NCI-H1417 (cell line): ENCODE measurements around the gene SP2.

ENCODE experiments used
- DNase-seq, 3 experiments: peaks; one replicate each; lab custom pipeline; 2025; lab: John Stamatoyannopoulos, UW

SP2 gene

GRCh38 chr17:47889734-47890529 lies 6.1 kb upstream of the SP2 start:
- peak; percentile 67 to 91 (median 84) for DNase-seq

DNA sequence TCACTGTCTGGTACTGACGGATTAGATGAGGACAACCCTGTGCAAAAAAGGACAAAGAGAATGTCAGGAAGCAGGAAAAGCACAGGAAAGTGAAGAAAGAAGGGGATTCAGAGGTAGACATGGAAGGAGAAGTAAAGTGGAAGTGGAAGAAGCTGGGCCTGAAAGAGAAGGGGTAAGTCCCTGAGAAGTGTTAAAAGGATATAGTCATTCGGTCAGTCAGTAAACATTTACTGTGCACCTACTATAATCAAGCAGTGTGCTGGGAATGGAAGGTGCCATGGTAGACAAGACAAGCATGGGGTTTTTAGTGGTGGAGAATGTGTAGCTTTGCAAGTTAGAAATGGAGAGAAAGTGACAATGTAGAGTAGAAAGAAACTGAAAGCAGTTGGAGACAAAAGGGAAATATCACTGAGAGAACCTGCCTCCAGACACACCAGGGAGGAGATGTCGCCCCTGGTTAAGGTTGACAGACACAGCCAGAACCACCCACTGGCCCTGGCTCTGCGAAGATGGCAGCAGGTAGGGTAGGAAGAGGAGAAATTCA lies 4.4 kb upstream of the SP2 start:
- no peak for DNase-seq

GRCh38 chr17:47894498-47895346 lies 1.3 kb upstream of the SP2 start:
- DNase-seq = no peak

DNA sequence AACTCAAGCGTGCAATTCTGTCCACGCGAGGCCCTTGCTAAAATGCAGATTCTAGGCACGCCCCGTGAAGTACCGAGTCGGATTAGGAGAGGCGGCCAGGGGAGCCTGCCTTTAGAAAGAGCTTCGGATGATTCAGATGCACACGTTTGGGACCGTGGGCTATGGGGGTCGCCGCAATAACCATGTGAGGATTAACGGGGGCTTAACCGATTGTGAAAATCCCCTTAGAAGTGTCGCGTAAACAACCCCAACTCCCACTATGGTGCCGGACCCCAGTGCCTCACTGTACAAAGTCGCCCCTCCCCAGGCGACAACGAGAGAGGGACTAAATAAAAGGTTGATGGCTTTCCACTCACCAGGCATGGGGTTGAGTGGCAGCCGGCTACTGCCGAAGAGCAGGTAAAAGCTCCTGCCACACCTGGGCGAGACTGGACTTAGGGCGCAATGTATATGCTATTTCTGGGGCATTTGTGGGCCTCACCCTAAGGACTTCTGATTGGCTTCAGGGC lies 635 bp upstream of the SP2 start:
- DNase-seq = peak in 1 of 3 experiments; percentile 21

- peak in 1 of 3 experiments; percentile 46 for DNase-seq
These were observed 845 bp downstream of the SP2 start for GRCh38 chr17:47896672-47897490.

GRCh38 chr17:47897561-47897960 lies 1.5 kb downstream of the SP2 start:
- no peak for DNase-seq

DNA sequence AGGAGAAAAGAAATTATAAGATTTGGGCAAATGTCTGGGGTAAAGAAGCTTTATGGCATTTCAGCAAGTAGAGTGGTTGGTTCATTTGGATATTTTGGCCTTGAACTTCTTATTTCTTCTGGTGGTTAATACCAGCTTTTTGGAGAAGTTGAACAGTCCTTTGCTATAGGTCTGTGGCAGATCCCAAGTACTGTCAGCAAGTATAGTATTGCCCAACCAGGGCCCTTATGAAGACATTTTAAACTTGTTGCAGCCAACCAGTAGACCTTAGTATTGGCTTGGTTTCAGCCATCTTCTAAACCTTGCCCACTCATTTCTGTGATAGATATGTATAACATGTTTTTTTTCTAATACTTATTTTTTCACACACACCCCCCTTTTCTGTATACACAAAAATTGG lies 2.2 kb downstream of the SP2 start:
- no peak for DNase-seq

- DNase-seq = no peak
These were observed 3.6 kb downstream of the SP2 start for GRCh38 chr17:47899643-47900042.

- DNase-seq = no peak
These were observed 5.4 kb downstream of the SP2 start for GRCh38 chr17:47901423-47901822.

- DNase-seq = no peak
These were observed 6.2 kb downstream of the SP2 start for GRCh38 chr17:47902039-47902744.

DNA sequence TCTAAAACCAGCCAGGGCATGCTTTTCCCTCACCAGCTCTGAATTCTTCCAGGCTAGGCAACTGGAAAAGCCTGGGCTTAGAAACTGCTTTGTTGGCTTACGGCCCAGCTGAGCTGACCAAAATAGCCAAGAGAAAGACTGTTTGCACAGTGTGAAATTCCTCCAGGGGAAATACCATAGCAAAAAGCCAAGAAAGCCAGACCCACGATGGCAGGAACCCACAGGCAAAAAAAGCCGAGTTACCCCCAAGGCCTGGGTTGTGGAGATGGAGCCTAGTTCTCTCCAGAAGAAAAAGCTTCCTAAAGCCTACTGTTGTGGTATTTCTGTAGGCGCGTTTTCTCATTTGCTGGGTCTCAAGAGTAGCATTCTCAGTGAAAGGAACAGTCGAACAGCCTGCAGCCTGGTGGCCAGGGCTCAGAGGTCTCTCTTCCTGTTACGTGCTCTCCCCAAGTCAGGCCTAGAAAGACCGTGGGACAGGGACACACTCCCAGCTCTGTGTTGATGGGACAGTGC lies 9.2 kb downstream of the SP2 start:
- no peak for DNase-seq

GRCh38 chr17:47906443-47906842 lies 10.4 kb downstream of the SP2 start:
- no peak for DNase-seq

GRCh38 chr17:47907932-47908562 lies 12.0 kb downstream of the SP2 start:
- DNase-seq = no peak

GRCh38 chr17:47913050-47913449 lies 17.0 kb downstream of the SP2 start:
- DNase-seq = no peak

DNA sequence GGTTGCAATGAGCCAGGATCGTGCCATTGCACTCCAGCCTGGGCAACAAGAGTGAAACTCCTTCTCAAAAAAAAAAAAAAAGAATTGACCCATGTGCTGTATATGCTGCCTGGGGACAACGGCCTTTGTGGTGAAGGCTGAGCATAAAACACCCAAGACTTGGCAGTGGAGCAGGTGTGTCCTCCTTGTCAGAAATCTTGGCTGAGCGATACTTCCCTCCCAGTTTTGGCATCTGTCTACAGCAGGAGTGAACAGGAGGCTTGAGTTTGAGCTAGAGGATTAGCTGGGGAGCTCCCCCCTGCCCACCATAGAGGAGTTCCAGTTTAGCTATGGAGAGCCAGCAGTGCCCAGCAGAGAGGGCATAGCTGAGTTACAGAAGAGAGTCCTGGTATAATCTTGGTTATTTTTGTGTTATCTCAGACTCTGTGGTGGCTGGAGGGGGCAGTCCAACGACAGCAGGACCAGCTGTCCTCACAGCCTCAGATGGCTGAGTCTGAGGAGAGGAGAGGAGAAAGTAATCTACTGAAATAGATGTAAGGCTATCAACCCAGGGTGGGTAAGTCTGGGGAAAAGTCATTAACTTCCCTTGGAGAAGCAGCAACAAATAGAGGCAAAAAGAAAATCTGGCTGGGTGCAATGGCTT lies 18.4 kb downstream of the SP2 start:
- DNase-seq = no peak

DNA sequence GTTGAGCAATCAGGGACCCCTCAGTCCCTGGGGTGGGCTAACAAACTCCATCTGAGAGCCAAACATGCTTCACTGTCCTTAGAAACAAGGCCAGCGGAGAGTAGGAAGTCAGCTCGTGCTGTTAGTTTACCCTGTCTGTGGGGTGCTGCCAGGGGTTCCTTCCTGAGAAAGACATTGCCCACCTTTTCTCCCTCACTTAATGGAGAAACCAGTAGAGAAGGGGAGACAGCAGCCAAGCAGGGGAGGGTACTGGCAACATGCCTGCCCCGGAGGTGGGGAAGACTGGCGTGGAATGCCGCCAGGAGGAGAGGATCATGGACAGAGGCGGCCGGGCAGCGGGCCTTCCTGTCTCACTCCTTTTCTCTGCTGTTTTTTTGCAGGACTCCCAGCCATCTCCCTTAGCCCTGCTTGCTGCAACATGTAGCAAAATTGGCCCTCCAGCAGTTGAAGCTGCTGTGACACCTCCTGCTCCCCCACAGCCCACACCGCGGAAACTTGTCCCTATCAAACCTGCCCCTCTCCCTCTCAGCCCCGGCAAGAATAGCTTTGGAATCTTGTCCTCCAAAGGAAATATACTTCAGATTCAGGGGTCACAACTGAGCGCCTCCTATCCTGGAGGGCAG lies 19.9 kb downstream of the SP2 start:
- DNase-seq = no peak

DNA sequence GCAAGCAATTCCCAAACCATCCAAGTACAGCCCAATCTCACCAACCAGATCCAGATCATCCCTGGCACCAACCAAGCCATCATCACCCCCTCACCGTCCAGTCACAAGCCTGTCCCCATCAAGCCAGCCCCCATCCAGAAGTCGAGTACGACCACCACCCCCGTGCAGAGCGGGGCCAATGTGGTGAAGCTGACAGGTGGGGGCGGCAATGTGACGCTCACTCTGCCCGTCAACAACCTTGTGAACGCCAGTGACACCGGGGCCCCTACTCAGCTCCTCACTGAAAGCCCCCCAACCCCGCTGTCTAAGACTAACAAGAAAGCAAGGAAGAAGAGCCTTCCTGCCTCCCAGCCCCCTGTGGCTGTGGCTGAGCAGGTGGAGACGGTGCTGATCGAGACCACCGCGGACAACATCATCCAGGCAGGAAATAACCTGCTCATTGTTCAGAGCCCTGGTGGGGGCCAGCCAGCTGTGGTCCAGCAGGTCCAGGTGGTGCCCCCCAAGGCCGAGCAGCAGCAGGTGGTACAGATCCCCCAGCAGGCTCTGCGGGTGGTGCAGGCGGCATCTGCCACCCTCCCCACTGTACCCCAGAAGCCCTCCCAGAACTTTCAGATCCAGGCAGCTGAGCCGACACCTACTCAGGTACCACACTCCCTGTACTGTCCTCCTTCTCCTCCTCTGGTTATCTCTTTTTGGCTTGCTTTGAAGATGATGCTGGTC lies 20.6 kb downstream of the SP2 start:
- DNase-seq = no peak

DNA sequence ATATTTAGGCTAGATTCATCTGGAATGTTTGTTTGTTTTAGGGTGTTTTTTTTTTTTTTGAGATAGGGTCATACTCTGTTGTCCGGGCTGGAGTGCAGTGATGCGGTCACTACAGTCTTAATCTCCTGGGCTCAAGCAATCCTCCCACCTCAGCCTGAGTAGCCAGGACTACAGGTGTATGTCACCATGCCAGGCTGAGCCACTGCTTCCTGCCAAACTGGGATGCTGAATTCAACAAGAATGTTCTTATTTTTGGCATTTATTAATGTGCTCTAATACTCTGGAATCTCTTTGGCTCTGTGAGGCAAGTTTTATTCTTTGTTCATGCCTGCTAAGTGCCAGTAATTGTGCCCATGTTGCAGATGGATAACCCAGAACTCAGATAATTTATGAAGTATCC lies 21.5 kb downstream of the SP2 start:
- DNase-seq = no peak

- no peak for DNase-seq
These were observed 22.0 kb downstream of the SP2 start for GRCh38 chr17:47918006-47918405.
